Measurements from ENCODE around the gene IRGQ.

DNA sequence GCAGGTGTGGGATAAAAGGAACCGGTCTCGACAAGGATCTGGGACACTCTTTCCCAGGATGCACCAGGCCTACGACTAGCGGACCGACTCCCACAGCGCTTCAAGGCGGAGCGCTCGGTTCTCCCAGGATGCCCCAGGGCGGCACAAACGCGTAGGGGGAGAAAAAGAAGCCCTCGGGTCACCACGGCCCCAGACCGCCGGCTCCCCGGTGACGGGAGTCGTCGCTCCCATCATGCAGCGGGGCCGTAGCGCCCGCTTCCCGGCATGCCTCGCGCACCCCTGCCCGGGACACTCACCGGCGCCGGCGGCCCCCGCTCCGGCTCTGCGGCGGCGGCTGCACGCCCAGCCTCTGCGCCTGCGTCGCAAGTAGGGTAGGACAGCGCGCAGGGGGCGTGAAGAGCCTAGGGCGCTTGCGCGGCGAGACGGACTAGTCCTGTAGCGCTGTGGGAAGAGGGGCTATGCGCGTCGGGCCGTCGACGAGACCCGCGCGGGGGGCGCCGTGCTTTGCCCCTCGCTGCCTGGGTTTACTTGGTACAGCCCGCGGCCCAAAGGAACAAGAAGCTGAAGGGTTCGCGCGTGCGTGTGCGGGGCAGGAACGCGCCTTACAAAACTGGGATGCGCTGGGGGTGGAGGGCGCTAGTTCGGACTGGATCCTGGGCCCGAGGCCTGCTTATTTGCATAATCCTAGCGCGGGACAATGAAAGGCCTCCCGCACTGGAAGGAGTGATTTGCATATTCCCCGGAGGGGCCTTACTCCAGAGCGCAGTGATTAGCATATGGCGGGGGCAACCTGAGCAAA, 23.5 kb upstream of the IRGQ start, which contains the start of gene ZNF428:
- no peak for TF ChIP-seq EZH2 (IDR thresholded peaks at IDR 0.05; ENCODE audit: low read depth)
- TF ChIP-seq, protein P1, sequence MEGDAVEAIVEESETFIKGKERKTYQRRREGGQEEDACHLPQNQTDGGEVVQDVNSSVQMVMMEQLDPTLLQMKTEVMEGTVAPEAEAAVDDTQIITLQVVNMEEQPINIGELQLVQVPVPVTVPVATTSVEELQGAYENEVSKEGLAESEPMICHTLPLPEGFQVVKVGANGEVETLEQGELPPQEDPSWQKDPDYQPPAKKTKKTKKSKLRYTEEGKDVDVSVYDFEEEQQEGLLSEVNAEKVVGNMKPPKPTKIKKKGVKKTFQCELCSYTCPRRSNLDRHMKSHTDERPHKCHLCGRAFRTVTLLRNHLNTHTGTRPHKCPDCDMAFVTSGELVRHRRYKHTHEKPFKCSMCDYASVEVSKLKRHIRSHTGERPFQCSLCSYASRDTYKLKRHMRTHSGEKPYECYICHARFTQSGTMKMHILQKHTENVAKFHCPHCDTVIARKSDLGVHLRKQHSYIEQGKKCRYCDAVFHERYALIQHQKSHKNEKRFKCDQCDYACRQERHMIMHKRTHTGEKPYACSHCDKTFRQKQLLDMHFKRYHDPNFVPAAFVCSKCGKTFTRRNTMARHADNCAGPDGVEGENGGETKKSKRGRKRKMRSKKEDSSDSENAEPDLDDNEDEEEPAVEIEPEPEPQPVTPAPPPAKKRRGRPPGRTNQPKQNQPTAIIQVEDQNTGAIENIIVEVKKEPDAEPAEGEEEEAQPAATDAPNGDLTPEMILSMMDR (conservative IDR thresholded peaks at IDR 0.05), result no peak

Data from PC-9 (cell line).